Measurements from ENCODE around the gene DNAJB13.

DNAJB13 gene

GRCh38 chr11:74001822-74002286 lies 51.0 kb downstream of the DNAJB13 start:
- DNase-seq: no peak

- no peak for DNase-seq
Observed at GRCh38 chr11:74002832-74003231, 52.0 kb downstream of the DNAJB13 start.

- no peak for DNase-seq
Observed at GRCh38 chr11:74004046-74004695, 53.3 kb downstream of the DNAJB13 start.

GRCh38 chr11:74004759-74005615 lies 54.2 kb downstream of the DNAJB13 start:
- DNase-seq: no peak

- no peak for DNase-seq
Observed at GRCh38 chr11:74005721-74006517, 55.1 kb downstream of the DNAJB13 start.

GRCh38 chr11:74006743-74007304 lies 56.0 kb downstream of the DNAJB13 start:
- no peak for DNase-seq

- no peak for DNase-seq
Observed at GRCh38 chr11:74007691-74008372, 57.0 kb downstream of the DNAJB13 start.

GRCh38 chr11:74008373-74009229 lies 57.8 kb downstream of the DNAJB13 start, which contains the start of gene UCP3:
TSS of gene UCP3 (minus strand) at chr11:74009085. CDS start at chr11:74007042, 2,043 bp downstream.
- DNase-seq: no peak

- no peak for DNase-seq
Observed at GRCh38 chr11:74009230-74009547, 58.4 kb downstream of the DNAJB13 start.

GRCh38 chr11:74009675-74010305 lies 59.0 kb downstream of the DNAJB13 start:
- DNase-seq: no peak

GRCh38 chr11:74010306-74011300 lies 59.8 kb downstream of the DNAJB13 start:
- DNase-seq: peak; percentile 72

GRCh38 chr11:74011360-74012073 lies 60.7 kb downstream of the DNAJB13 start:
- no peak for DNase-seq

- no peak for DNase-seq
Observed at GRCh38 chr11:74012074-74012809, 61.4 kb downstream of the DNAJB13 start.

GRCh38 chr11:74013141-74013540 lies 62.3 kb downstream of the DNAJB13 start:
- no peak for DNase-seq

- peak; percentile 94 for DNase-seq
Observed at GRCh38 chr11:74014880-74015279, 64.1 kb downstream of the DNAJB13 start.

- DNase-seq: no peak
Observed at GRCh38 chr11:74015919-74016684, 65.3 kb downstream of the DNAJB13 start.

GRCh38 chr11:74017631-74018030 lies 66.8 kb downstream of the DNAJB13 start:
- DNase-seq: no peak
